Lung (tissue), 12 donors: ENCODE data around the gene CWC27. TPM values are rescaled to one million over a fixed set of nuclear protein-coding genes. Genes with fewer than 3 reads are reported as not detected.

Source experiments
- ATAC-seq: fragments of 200-7000 bp; cut with Tn5 transposase; one replicate; pipeline ENCODE4 v1.9.1; 2020; ENCODE audit warnings: moderate number of reproducible peaks; ENCODE audit not compliant: insufficient read depth, low FRiP score
- DNase-seq, 3 donors: peaks; one replicate each; pipeline ENCODE4 v3.0.0-alpha.2; 2013 to 2017
- H3K27ac ChIP-seq, 2 donors: one replicate each; pipeline ENCODE4 v1.5.1; 2013; ENCODE audit warnings: mild to moderate bottlenecking in 2 of 2, moderate library complexity in 2 of 2, control low read depth in 1 of 2, inconsistent platforms in 1 of 2, low read depth in 1 of 2, low read length in 1 of 2
- H3K27me3 ChIP-seq, 3 donors: one replicate each; pipeline ENCODE4 v1.5.1; 2013; ENCODE audit warnings: low read length in 2 of 3; ENCODE audit not compliant: control insufficient read depth in 3 of 3, insufficient read depth in 3 of 3
- H3K36me3 ChIP-seq, 4 donors: one replicate each; pipeline ENCODE4 v1.5.1; 2013; ENCODE audit warnings: low read length in 4 of 4, mild to moderate bottlenecking in 1 of 4, moderate library complexity in 1 of 4; ENCODE audit not compliant: control insufficient read depth in 4 of 4, insufficient read depth in 4 of 4
- H3K4me1 ChIP-seq, 5 donors: one replicate each; pipeline ENCODE4 v1.5.1; 2013; ENCODE audit warnings: low read length in 5 of 5, mild to moderate bottlenecking in 2 of 5, moderate library complexity in 1 of 5; ENCODE audit not compliant: control insufficient read depth in 5 of 5, insufficient read depth in 5 of 5
- H3K4me3 ChIP-seq: one replicate; pipeline ENCODE4 v1.5.1; 2013; ENCODE audit warnings: mild to moderate bottlenecking, control low read depth, moderate library complexity
- H3K9ac ChIP-seq, 2 donors: one replicate each; pipeline ENCODE4 v1.5.1; 2013; ENCODE audit warnings: low read length in 2 of 2, control low read depth in 1 of 2; ENCODE audit not compliant: insufficient read depth in 1 of 2
- H3K9me3 ChIP-seq, 4 donors: one replicate each; pipeline ENCODE4 v1.5.1; 2013; ENCODE audit warnings: low read length in 3 of 4, mild to moderate bottlenecking in 1 of 4, moderate library complexity in 1 of 4; ENCODE audit not compliant: control insufficient read depth in 4 of 4, insufficient read depth in 3 of 4
- CTCF ChIP-seq: IDR thresholded peaks from 2 replicates; pipeline ENCODE4 v1.5.1; 2012; ENCODE audit warnings: mild to moderate bottlenecking; ENCODE audit errors: control extremely low read depth, extremely low read depth
- WGBS, 2 donors: extraction: QIAGEN DNeasy Blood & Tissue Kit; methylation state at CpG; one replicate each; pipeline ENCODE4 v1.1.7; 2013; 5-methylcytosine and 5-hydroxymethylcytosine counted together
- polyA plus RNA-seq, 2 donors: library from polyadenylated mRNA; stranded (reverse); fragments of 200-250 nt; gene quantifications; one replicate each; pipeline ENCODE4 v1.2.1, GENCODE V29; 2013
- total RNA-seq, 2 donors: library from RNA; depleted of rRNA in 1 of 2; stranded (reverse); fragments of >200 nt in 1 of 2; gene quantifications; one replicate each; pipeline ENCODE4 v1.2.1, GENCODE V29; 2014 to 2021
- donor health status: control.
- donor health status: control.
- donor health status: Bipolar disorder and iron deficiency.
- donor health status: healthy.
- donor health status: DM: yes; HTN: yes; CAD: no.

The CWC27 gene
- total and polyA plus RNA-seq, 4 donors = 12.0 to 21.2 (median 16.7) TPM

- H3K4me3 ChIP-seq = no peak overlapping the region
- H3K27ac ChIP-seq = no peak overlapping the region
- TF ChIP-seq CTCF = no peak
- DNase-seq (no peak), ATAC-seq (no peak)
- H3K27me3 ChIP-seq = no peaks in the 10 kb centered on the region
- no peak overlapping the region for H3K9ac ChIP-seq
- WGBS, 2 donors = 93 to 94% methylated on average over 1 of the region's 1 CpG
- H3K4me1 ChIP-seq = peaks cover 0 to 9% (median 0%) of the 10 kb centered on the region in 5 donors
- no peaks in the 10 kb centered on the region for H3K36me3 ChIP-seq
- no peaks in the 10 kb centered on the region for H3K9me3 ChIP-seq
Measured at GRCh38 chr5:65061974-65062353, 293.2 kb downstream of the CWC27 start.

GRCh38 chr5:65062469-65063083 lies 293.8 kb downstream of the CWC27 start:
- peaks cover 0 to 9% (median 0%) of the 10 kb centered on the region in 5 donors for H3K4me1 ChIP-seq
- H3K9ac ChIP-seq = no peak overlapping the region
- 64 to 67% methylated on average over 6 of the region's 6 CpGs for whole genome bisulfite sequencing, 2 donors
- no peak for TF ChIP-seq CTCF
- no peaks in the 10 kb centered on the region for H3K27me3 ChIP-seq
- no peak overlapping the region for H3K27ac ChIP-seq
- H3K36me3 ChIP-seq = no peaks in the 10 kb centered on the region
- no peaks in the 10 kb centered on the region for H3K9me3 ChIP-seq
- ATAC-seq (peak; percentile 54), DNase-seq (no peak)
- no peak overlapping the region for H3K4me3 ChIP-seq

GRCh38 chr5:65065001-65065511 lies 296.3 kb downstream of the CWC27 start:
- no peak overlapping the region for H3K4me3 ChIP-seq
- no peaks in the 10 kb centered on the region for H3K9me3 ChIP-seq
- ATAC-seq (no peak), DNase-seq (no peak)
- H3K27me3 ChIP-seq = no peaks in the 10 kb centered on the region
- no peak for TF ChIP-seq CTCF
- WGBS, 2 donors = 87 to 88% methylated on average over 2 of the region's 2 CpGs
- no peak overlapping the region for H3K27ac ChIP-seq
- H3K4me1 ChIP-seq = peaks cover 0 to 9% (median 0%) of the 10 kb centered on the region in 5 donors
- no peaks in the 10 kb centered on the region for H3K36me3 ChIP-seq
- no peak overlapping the region for H3K9ac ChIP-seq
